ENCODE data around the gene PRKAR1A.

DNA sequence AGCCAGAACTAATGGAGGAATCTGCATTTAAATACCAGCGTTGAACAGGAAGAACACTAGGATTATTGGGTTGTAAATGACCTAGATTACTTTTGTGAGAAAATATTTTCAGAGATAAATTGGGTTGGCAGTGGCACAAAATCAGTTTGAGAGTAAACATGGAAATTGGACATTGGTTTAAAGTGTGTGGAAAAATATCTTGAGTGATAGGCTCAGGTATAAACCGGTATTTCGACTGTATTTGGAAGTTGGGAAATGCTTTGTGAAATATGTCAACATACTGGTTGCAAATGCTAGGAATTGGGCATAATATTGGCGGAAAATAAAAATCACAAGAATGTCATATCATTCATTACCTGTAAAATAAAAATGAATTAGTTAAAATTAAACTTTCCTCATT is 15.1 kb downstream of the PRKAR1A start:
- TF ChIP-seq, protein P1, sequence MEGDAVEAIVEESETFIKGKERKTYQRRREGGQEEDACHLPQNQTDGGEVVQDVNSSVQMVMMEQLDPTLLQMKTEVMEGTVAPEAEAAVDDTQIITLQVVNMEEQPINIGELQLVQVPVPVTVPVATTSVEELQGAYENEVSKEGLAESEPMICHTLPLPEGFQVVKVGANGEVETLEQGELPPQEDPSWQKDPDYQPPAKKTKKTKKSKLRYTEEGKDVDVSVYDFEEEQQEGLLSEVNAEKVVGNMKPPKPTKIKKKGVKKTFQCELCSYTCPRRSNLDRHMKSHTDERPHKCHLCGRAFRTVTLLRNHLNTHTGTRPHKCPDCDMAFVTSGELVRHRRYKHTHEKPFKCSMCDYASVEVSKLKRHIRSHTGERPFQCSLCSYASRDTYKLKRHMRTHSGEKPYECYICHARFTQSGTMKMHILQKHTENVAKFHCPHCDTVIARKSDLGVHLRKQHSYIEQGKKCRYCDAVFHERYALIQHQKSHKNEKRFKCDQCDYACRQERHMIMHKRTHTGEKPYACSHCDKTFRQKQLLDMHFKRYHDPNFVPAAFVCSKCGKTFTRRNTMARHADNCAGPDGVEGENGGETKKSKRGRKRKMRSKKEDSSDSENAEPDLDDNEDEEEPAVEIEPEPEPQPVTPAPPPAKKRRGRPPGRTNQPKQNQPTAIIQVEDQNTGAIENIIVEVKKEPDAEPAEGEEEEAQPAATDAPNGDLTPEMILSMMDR (IDR thresholded peaks at IDR 0.05): no peak
- TF ChIP-seq POLR2A (IDR thresholded peaks at IDR 0.05) (no peak), POLR2AphosphoS5 (IDR thresholded peaks at IDR 0.05) (no peak), EP300 (IDR thresholded peaks at IDR 0.05) (no peak)
